Embryonic facial prominence (tissue), 1 donor: ENCODE data around the gene SCAMP2.

ENCODE experiments used
- DNase-seq: peaks from one replicate; pipeline ENCODE4 v3.0.0-alpha.2; 2016; ENCODE audit errors: extremely low spot score

Gene SCAMP2

GRCh38 chr15:74838746-74839525 lies 34.2 kb downstream of the SCAMP2 start:
- DNase-seq = no peak

GRCh38 chr15:74838137-74838516 lies 35.0 kb downstream of the SCAMP2 start:
- no peak for DNase-seq

GRCh38 chr15:74837482-74838136 lies 35.6 kb downstream of the SCAMP2 start:
- no peak for DNase-seq

GRCh38 chr15:74836846-74837245 lies 36.3 kb downstream of the SCAMP2 start:
- DNase-seq = no peak

- no peak for DNase-seq
These were observed 37.8 kb downstream of the SCAMP2 start for GRCh38 chr15:74835312-74835823.

- DNase-seq = no peak
These were observed 39.6 kb downstream of the SCAMP2 start for GRCh38 chr15:74833376-74834107.

GRCh38 chr15:74832826-74833225 lies 40.3 kb downstream of the SCAMP2 start:
- DNase-seq = no peak

- DNase-seq = no peak
These were observed 41.2 kb downstream of the SCAMP2 start for GRCh38 chr15:74831813-74832495.

GRCh38 chr15:74830868-74831267 lies 42.3 kb downstream of the SCAMP2 start:
- no peak for DNase-seq

GRCh38 chr15:74829991-74830390 lies 43.2 kb downstream of the SCAMP2 start:
- DNase-seq = no peak

- DNase-seq = no peak
These were observed 43.7 kb downstream of the SCAMP2 start for GRCh38 chr15:74829486-74829885.

- DNase-seq = no peak
These were observed 44.3 kb downstream of the SCAMP2 start for GRCh38 chr15:74828835-74829234.

GRCh38 chr15:74827614-74828013 lies 45.6 kb downstream of the SCAMP2 start:
- DNase-seq = no peak

- DNase-seq = no peak
These were observed 46.2 kb downstream of the SCAMP2 start for GRCh38 chr15:74826921-74827320.

- DNase-seq = no peak
These were observed 46.8 kb downstream of the SCAMP2 start, which contains the start of gene CPLX3 for GRCh38 chr15:74826364-74826819. CPLX3 (plus strand) TSS chr15:74826627; CDS start chr15:74826704, 77 bp downstream.

- DNase-seq = no peak
These were observed 47.3 kb downstream of the SCAMP2 start for GRCh38 chr15:74825866-74826265.

GRCh38 chr15:74824976-74825375 lies 48.2 kb downstream of the SCAMP2 start:
- no peak for DNase-seq

- DNase-seq = no peak
These were observed 49.8 kb downstream of the SCAMP2 start for GRCh38 chr15:74823324-74823723.

GRCh38 chr15:74822233-74822632 lies 50.9 kb downstream of the SCAMP2 start:
- DNase-seq = no peak

- DNase-seq = no peak
These were observed 51.4 kb downstream of the SCAMP2 start for GRCh38 chr15:74821790-74822158.

- DNase-seq = no peak
These were observed 51.9 kb downstream of the SCAMP2 start for GRCh38 chr15:74821091-74821789.
